H1 (cell line): ENCODE results near the gene RIF1.

ENCODE experiments used
- ATF3 ChIP-seq: IDR thresholded peaks from 2 replicates; pipeline ENCODE4 v1.6.1; 2011; ENCODE audit warnings: low read depth, mild to moderate bottlenecking, low read length; ENCODE audit not compliant: insufficient read depth
- CBX8 ChIP-seq: fragments of 300-800, 300-1000 bp; sonication (generic); IDR thresholded peaks from 2 replicates; pipeline ENCODE4 v1.7.1; 2016; ENCODE audit warnings: low read depth, low read length, borderline replicate concordance
- CHD2 ChIP-seq: IDR thresholded peaks from 2 replicates; pipeline ENCODE4 v1.6.1; 2012; ENCODE audit warnings: low read length, improper control_type of control experiment
- MAFK ChIP-seq: IDR thresholded peaks from 2 replicates; pipeline ENCODE4 v1.6.1; 2012; ENCODE audit warnings: low read depth, mild to moderate bottlenecking, improper control_type of control experiment, low read length
- MAX ChIP-seq: IDR thresholded peaks from 2 replicates; pipeline ENCODE4 v1.6.1; 2012; ENCODE audit warnings: inconsistent platforms
- POLR2A ChIP-seq, 2 experiments: IDR thresholded peaks; 1 replicate in 1 of 2; 2 replicates in 1 of 2; pipeline ENCODE4 v1.6.1; 2011; ENCODE audit warnings: low read depth in 2 of 2, low read length in 2 of 2, mild to moderate bottlenecking in 2 of 2; ENCODE audit errors: control extremely low read depth in 1 of 2
- RFX5 ChIP-seq: IDR thresholded peaks from 2 replicates; pipeline ENCODE4 v1.6.1; 2011; ENCODE audit warnings: low read depth, low read length, improper control_type of control experiment, borderline replicate concordance
- TAF7 ChIP-seq: optimal IDR thresholded peaks from 2 replicates; pipeline ENCODE3; 2011; ENCODE audit warnings: low read depth, mild to moderate bottlenecking, inconsistent platforms, low read length, moderate library complexity, borderline replicate concordance
- TBP ChIP-seq: IDR thresholded peaks from 2 replicates; pipeline ENCODE4 v1.6.1; 2011; ENCODE audit warnings: low read depth, low read length, improper control_type of control experiment

GRCh38 chr2:151422917-151423439, 13.3 kb downstream of the RIF1 start:
- no peak for TF ChIP-seq MAFK
- TF ChIP-seq TBP: no peak
- no peak for TF ChIP-seq ATF3
- TF ChIP-seq POLR2A (IDR thresholded peaks at IDR 0.05; ENCODE audit: control extremely low read depth in 1 of 2, low read depth in 2 of 2, low read length in 2 of 2): no peak
- no peak for TF ChIP-seq RFX5
- no peak for TF ChIP-seq MAX
- no peak for TF ChIP-seq CHD2
- TF ChIP-seq CBX8: no peak
- no peak for TF ChIP-seq TAF7
